Measurements from ENCODE around the gene GAA.

Gene GAA

DNA sequence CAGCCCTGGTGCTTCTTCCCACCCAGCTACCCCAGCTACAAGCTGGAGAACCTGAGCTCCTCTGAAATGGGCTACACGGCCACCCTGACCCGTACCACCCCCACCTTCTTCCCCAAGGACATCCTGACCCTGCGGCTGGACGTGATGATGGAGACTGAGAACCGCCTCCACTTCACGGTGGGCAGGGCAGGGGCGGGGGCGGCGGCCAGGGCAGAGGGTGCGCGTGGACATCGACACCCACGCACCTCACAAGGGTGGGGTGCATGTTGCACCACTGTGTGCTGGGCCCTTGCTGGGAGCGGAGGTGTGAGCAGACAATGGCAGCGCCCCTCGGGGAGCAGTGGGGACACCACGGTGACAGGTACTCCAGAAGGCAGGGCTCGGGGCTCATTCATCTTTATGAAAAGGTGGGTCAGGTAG, 3.6 kb downstream of the GAA start:
- DNase-seq: no peak

DNA sequence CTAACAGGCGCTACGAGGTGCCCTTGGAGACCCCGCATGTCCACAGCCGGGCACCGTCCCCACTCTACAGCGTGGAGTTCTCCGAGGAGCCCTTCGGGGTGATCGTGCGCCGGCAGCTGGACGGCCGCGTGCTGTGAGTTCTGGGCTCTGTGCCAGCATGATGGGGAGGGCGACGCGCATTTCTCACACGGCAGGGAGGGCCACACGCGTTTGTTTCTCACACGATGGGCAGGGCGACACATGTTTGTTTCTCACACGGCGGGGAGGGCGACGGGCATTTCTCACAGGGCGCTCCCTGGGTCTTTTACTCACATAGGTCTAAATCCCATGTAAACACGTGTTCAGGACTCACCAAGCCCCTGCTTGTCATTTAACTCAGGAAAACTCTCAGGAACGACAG, 4.4 kb downstream of the GAA start:
- no peak for DNase-seq

DNA sequence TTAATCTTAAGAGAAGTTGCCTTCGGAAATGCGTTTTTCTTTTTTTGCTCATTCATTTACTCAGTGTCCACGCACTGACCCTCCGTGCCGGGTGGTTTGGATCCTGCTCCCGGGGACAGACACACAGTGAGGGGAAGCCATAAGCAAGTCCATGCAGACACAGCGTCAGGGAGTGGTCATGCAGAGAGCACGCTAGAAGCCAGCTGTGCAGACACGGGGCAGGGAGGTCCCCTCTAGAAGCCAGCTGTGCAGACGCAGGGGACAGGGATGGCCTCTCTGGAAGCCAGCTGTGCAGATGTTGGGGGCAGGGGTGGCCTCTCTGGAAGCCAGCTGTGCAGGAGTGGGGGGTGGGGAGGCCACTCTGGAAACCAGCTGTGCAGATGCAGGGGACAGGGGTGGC, 4.8 kb downstream of the GAA start:
- no peak for DNase-seq

DNA sequence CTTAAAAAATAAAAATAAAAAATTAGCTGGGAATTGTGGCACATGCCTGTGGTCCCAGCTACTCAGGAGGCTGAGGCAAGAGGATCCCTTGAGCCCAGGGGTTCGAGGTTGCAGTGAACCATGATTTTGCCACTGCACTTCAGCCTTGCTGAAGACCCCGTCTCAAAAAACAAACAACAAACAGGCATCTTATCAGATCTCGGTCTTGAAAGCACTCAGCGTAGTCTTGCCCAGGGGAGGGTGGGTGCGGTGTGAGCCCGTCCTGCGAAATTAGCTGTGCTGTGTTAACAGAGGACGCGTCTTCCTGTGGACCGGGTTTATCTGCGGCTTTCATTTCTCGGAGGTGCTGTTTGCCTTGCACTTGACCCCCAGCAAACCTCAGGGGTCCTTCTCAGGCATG, 5.4 kb downstream of the GAA start:
- DNase-seq: no peak

DNA sequence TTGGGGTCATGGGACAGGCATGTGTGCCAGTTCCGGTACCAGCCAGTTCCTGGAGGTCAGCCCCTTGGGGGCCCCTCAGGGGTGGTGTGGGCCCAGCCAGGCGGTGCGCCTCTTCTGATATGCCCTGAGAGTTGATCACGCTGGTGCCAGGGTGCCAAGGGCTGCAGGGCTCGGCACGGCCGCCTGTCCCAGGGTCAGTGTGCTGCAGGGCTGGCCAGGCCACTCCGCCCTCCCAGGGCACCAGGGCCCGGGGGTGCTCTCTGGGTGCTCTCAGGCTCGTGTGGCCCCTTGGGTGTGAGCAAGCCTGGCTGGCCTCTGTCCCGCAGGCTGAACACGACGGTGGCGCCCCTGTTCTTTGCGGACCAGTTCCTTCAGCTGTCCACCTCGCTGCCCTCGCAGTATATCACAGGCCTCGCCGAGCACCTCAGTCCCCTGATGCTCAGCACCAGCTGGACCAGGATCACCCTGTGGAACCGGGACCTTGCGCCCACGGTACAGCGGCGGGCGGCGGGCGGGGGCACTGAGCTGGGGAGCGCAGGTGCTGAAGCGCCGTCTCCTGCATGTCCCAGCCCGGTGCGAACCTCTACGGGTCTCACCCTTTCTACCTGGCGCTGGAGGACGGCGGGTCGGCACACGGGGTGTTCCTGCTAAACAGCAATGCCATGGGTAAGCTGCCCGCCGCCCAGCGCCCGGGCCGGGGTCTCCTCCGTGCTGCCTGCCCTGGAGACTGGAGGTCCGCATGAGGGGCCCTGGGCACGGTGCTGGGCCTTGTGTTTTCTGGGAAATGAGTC, 6.0 kb downstream of the GAA start:
- DNase-seq: no peak

DNA sequence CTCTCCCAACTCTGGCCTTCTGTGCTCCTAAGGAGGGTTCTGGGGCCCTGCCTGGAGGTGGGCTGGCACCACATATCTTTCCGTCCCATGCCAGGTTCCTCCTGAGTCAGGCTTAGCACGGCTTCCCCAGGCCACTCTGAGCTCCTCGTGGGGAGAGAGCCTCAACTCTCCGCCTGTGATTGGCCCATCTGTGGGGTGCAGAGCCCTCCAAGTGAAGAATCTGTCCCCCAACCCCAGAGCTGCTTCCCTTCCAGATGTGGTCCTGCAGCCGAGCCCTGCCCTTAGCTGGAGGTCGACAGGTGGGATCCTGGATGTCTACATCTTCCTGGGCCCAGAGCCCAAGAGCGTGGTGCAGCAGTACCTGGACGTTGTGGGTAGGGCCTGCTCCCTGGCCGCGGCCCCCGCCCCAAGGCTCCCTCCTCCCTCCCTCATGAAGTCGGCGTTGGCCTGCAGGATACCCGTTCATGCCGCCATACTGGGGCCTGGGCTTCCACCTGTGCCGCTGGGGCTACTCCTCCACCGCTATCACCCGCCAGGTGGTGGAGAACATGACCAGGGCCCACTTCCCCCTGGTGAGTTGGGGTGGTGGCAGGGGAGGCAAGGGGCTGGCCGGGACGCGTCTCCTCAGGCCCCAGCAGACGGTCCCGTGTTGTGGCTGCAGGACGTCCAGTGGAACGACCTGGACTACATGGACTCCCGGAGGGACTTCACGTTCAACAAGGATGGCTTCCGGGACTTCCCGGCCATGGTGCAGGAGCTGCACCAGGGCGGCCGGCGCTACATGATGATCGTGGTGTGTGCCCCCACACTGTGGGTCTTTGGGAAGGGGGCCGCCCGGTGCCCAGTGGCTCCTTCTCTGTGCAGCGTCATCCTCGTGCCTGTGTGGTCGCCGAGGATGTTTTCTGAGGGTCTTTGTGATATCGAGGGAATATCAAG, 6.9 kb downstream of the GAA start:
- DNase-seq: no peak

DNA sequence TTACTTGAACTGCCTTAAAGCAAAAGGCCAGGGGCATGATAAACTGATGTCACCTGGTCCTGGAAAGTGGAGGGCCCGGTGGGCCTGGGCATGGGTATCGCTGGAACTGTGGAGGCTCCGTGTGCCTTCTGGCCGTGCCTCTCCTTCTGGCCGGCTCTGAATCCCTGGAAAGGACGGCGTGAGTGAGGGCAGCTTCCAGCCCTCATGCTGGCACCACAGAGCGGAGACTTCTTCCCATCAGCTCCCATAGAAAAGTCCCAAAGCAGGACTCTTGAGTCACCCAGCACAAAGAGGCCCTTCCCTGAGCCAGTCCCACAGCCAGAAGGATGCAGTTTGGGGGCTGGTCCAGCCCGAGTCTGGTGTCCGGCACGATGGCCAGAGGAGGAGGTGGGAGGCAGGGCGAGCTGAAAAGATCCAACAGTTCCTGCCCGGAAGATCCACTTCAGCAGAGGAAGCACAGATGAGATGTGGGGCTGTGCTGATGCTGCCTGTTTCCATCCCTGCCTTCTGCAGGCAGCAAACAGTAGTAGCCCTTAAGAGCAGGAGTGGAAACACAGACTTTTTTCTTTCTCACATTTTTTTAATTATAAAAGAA, 7.8 kb downstream of the GAA start:
- DNase-seq: no peak

DNA sequence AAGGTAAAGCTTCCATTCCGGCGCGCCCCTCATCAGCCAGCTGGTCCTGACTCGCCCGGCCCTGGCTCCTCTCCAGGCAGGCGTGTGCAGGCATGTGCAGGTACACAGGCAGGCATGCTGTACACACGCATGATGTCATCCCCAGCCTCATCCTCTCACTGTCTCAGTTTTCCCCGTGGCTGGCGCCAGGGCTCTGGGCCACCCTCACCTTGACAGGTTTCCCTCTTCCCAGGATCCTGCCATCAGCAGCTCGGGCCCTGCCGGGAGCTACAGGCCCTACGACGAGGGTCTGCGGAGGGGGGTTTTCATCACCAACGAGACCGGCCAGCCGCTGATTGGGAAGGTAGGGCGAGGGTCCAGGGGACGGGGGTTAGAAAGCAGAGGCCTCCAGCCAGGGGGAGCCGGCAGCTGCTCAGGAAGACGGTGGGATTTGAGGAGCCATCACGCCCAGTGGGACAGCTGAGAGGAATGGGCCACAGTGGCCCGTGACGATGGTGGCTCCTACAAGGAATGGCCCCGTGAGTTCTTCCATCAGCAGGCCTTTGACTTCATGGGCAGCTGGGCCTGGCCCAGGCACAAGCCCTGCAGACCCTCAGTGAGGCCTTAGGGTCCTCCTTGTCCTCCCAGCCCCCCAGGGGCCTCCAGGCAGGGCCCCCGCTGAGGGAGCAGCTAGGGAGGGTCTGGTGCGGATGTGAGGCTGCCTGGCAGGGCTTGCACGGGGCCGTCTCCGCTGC, 8.5 kb downstream of the GAA start:
- no peak for DNase-seq

DNA sequence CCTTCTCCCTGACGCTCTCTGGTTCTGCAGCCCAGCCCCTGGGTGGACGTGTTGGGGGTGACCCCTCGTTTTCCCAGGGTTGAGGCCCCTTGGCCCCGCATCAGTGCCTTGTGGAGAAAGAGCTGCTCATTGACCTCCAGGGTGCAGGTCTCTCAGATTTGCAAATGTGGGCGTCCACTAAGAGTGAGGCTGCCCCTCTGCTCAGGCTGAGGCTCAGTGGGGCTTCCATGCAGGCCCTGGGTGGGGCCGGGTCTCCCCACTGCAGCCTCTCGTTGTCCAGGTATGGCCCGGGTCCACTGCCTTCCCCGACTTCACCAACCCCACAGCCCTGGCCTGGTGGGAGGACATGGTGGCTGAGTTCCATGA, 9.0 kb downstream of the GAA start:
- DNase-seq: no peak

DNA sequence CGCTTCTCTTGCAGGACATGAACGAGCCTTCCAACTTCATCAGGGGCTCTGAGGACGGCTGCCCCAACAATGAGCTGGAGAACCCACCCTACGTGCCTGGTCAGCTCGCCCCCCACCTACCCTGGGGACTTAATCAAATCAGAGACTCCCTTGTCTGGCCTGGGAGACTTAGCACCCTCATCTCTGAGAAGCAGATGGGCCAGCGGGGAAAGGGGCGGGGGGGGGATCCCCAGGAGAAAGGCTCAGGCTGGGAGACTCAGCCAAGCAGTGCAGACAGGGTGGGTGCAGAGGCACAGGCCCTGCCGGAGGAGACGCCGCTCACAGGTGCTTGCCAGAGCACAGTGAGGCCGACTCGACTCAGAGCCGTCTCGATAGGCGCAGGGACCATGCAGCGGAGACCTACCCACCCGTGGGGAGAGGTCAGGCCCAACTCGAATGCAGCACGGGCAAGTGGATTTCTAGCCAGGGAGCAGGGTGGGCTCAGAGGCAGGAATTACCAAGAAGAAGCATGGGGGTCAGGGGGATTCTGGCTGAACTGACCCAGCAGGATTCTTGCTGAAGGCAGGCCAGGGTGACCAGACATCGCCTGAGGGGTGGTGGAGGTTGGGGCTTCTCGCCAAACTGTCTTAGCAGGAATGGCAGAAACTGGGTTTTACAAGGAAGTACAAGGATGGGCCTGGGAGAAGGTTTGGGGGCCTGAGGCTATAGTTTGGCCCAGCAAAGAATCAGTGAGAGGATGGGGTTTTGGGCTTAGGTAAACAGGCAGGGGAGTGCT, 9.7 kb downstream of the GAA start:
- DNase-seq: no peak

DNA sequence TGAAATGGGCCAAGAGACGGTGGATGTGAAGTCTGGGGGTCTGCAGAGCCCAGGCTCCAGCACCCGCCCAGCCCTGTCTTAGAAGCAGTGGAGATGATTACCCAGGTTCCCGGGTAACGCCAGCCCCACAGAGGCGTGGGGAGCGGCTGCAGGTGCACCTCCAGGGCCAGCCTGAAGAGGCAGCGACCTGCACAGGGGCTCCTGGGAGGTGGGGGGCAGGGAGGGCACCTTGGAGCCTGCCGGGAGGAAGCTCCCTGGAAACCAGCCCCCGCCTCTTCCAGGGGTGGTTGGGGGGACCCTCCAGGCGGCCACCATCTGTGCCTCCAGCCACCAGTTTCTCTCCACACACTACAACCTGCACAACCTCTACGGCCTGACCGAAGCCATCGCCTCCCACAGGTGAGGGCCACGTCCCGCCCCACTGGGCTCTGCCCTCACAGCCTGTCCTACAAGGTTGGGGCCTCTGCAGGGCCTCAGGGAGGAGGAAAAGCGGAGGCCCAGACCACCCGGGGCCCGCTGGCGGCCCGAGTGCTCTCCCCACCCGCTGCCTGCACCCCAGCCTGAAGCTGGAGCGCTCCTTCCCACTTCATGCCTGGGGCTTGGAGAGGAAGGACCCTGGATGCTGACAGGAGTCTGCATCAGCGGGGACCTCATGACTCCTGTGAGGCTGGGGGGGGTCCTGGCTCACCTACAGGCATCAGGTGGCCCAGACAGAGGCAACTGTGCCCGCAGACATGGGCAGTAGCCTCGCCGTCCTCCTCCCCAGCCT, 10.5 kb downstream of the GAA start:
- no peak for DNase-seq

DNA sequence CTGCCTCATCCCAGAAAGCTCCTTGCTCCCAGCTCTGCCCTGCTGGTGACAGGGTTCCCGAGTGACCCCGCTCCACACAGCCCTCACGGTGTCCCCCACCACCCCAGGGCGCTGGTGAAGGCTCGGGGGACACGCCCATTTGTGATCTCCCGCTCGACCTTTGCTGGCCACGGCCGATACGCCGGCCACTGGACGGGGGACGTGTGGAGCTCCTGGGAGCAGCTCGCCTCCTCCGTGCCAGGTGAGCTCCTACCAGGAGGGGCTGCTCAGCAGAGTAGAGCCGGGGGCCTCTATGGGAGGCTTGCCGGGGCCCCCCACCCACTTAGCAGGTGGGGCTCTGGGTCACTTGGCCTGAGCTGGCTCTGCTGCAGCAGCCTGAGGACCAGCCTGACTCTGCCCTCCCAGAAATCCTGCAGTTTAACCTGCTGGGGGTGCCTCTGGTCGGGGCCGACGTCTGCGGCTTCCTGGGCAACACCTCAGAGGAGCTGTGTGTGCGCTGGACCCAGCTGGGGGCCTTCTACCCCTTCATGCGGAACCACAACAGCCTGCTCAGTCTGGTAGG, 11.2 kb downstream of the GAA start:
- no peak for DNase-seq

DNA sequence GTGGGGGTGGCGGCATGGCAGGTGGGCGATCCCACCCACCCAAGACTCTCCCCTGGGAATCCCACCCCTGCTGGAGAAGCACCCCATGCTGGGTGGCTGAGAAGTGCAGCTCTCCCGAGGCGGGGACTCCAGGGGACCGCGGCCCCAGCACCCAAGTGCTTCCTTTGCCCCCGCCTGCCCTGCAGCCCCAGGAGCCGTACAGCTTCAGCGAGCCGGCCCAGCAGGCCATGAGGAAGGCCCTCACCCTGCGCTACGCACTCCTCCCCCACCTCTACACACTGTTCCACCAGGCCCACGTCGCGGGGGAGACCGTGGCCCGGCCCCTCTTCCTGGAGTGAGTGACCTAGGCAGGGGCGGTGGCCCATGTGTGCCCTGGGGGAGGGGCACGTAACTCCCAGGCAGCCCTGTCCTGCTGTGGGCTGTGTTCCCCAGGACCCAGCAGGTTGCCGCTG, 11.7 kb downstream of the GAA start:
- no peak for DNase-seq

DNA sequence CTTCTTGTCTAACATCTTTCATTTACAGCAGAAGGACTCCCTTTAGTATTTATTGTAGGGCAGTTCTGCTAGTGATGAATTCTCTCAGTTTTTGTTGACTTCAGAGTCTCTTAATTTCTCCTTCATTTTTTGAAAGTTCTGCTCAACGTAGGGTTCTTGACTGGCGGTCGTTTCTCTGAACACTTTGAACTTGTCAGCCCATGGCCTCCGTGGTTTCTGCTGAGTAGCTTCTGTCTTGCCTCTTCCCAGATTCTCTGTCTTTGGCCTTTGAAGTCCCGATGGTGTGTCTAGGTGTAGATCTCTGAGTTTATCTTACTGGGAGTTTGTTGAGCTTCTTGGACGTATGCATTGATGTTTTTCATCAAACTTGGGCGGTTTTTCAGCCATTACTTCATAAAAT, 13.4 kb downstream of the GAA start:
- DNase-seq: no peak

DNA sequence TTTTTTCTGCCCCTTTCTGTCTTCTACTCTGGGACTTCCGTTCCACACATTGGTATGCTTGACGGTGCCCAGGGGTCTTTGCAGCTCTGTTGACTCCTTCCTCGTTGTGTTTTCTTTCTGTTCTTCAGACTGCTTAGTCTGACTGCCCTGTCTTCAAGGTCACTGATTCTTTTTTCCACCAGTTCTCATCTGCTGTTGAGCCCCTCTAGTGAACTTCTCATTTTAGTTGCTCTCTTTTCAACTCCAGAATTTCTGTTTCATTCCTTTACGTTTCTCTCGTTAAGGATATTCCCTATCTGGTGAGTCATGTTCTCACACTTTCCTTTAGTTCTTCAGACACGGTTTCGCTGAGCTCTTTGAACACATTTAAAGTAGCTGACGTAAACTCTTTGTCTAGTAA, 13.8 kb downstream of the GAA start:
- DNase-seq: no peak

DNA sequence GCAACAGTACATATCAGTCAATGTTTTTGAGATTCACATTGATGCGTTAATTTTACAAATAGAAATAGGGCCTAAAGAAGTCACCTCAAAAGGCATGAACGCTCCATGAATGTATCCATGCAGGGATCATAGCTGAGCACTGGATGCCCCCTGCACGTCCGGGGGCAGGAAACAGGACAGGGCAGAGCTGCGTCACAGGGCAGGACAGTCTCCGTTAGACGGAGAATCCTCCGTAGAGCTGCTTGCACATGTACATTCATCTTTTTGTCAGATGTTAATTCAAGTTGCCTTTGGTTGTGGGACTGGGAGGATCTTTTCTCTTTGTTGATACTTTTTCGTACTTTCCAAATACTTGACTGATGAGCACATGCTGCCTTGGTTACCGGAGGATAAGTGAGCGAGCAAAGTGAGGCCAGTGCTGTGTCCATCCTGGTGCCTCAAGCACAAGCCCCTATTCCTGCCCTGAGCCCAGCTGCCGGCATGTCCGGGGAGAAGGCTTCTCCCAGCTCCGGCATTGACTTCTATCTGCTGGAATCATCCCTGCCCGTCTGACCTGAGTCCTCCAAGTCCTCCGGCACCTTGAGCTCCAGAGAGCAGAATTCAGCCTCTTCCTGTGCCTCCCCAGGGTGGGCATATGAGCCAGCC, 15.0 kb downstream of the GAA start:
- no peak for DNase-seq

DNA sequence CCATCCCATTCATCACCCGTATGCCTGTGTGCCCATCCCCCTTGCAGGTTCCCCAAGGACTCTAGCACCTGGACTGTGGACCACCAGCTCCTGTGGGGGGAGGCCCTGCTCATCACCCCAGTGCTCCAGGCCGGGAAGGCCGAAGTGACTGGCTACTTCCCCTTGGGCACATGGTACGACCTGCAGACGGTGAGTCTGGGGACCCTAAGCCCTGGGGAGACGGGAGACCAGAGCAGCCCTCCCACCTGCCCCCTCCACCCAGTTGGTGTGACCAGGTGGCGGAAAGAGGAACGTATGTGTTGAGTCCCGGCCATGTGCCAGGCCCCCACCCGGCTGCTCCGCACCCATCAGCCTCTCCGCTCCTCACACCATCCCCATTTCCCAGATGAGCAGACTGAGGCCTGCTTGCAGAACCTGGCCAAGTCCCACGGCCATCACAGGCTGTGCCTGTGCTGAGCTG, 15.6 kb downstream of the GAA start:
- no peak for DNase-seq

DNA sequence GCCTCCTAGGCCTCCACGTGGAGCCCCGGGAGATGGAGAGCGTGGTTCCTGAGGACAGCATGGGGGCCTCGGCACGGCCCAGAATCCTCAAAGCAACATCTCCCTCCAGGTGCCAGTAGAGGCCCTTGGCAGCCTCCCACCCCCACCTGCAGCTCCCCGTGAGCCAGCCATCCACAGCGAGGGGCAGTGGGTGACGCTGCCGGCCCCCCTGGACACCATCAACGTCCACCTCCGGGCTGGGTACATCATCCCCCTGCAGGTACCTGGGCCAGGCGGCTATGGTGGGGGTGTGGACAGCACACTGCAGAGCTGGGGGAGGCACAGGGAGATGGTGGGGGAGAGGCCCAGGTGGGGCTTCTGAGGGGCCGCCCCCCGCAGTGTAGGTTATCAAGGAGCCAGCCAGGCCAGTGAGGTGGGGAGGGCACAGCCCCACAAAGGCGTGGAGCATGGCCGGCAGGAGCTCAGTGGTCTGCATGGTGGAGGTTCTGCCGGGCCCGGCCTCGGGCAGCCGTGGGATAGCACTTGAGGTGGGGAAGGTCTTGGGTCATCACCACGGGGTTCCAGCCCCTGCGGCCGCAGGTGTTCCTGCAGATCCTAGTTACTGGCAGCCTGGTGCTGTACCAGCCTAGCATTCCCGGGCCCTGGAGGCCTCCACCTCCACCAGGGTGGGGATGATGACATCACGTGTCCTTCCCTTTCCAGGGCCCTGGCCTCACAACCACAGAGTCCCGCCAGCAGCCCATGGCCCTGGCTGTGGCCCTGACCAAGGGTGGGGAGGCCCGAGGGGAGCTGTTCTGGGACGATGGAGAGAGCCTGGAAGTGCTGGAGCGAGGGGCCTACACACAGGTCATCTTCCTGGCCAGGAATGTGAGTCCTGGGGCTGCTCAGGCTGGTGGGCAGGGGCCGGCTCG, 16.4 kb downstream of the GAA start:
- no peak for DNase-seq

DNA sequence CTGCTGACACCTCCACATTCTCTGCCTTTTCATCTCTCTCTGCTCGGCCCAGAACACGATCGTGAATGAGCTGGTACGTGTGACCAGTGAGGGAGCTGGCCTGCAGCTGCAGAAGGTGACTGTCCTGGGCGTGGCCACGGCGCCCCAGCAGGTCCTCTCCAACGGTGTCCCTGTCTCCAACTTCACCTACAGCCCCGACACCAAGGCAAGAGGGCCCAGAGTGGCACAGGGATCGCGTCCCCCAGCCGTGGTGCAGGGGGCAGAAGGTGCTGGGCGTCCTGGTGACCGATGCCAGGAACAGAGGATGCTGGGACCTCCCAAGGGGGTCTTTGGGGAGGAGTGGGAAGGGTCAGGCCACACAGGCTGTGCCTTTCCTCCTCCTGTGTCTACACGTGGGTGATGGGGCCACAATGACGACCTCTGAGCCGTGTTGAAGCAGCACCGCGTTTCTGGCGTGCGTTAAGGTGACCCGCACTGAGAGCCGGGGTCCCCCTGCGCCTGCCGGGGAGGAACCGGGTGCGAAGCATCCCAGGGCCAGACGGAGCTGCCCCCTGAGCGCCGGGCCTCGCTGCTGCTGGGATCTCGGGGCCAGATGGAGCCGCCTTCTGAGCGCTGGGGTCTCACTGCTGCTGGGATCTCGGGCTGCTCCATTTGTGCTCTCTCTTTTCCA, 17.4 kb downstream of the GAA start:
- no peak for DNase-seq

All from bone marrow (tissue), 2 donors.